SK-N-MC (cell line): ENCODE measurements around the gene PCNA.
"Not testable (repeated sequence)": the region's sequence is repeated elsewhere in the genome, so short reads cannot be mapped to it uniquely, and the experiment has no call there.

Source experiments
- DNase-seq: peaks from one replicate; pipeline ENCODE4 v3.0.0-alpha.2; 2011; ENCODE audit warnings: low read depth, low spot score
- H3K27ac ChIP-seq: fragments of 200-600 bp; sonication (generic); 2 replicates; pipeline ENCODE4 v1.5.1; 2016; ENCODE audit warnings: mixed run types
- H3K36me3 ChIP-seq: fragments of 200-600 bp; sonication (generic); 2 replicates; pipeline ENCODE4 v1.6.1; 2017; ENCODE audit warnings: antibody characterized with exemption, low read length, mixed read lengths; ENCODE audit not compliant: insufficient read depth
- H3K4me3 ChIP-seq: fragments of 200-600 bp; sonication (generic); 2 replicates; pipeline ENCODE4 v1.5.1; 2016
- H3K9ac ChIP-seq: fragments of 200-600 bp; sonication (generic); 2 replicates; pipeline ENCODE4 v1.8.0; 2017; ENCODE audit warnings: mixed run types, mixed read lengths; ENCODE audit not compliant: insufficient read length
- H3K9me3 ChIP-seq: fragments of 200-600 bp; sonication (generic); 2 replicates; pipeline ENCODE4 v1.6.1; 2017; ENCODE audit warnings: low read depth, mild to moderate bottlenecking, antibody characterized with exemption, low read length, moderate library complexity, mixed read lengths
- EZH2 ChIP-seq: fragments of 200-600 bp; sonication (generic); IDR thresholded peaks from one replicate; pipeline ENCODE4 v1.6.1; 2017; ENCODE audit warnings: antibody characterized with exemption
- FOXP2 ChIP-seq: optimal IDR thresholded peaks from 2 replicates; pipeline ENCODE3; 2011; ENCODE audit warnings: mild to moderate bottlenecking, moderate library complexity; ENCODE audit not compliant: insufficient read depth; ENCODE audit errors: extremely low read length, control extremely low read depth
- POLR2AphosphoS5 ChIP-seq: IDR thresholded peaks from 2 replicates; pipeline ENCODE4 v1.6.1; 2012; ENCODE audit warnings: mild to moderate bottlenecking, low read depth, low read length, borderline replicate concordance

The PCNA gene

DNA sequence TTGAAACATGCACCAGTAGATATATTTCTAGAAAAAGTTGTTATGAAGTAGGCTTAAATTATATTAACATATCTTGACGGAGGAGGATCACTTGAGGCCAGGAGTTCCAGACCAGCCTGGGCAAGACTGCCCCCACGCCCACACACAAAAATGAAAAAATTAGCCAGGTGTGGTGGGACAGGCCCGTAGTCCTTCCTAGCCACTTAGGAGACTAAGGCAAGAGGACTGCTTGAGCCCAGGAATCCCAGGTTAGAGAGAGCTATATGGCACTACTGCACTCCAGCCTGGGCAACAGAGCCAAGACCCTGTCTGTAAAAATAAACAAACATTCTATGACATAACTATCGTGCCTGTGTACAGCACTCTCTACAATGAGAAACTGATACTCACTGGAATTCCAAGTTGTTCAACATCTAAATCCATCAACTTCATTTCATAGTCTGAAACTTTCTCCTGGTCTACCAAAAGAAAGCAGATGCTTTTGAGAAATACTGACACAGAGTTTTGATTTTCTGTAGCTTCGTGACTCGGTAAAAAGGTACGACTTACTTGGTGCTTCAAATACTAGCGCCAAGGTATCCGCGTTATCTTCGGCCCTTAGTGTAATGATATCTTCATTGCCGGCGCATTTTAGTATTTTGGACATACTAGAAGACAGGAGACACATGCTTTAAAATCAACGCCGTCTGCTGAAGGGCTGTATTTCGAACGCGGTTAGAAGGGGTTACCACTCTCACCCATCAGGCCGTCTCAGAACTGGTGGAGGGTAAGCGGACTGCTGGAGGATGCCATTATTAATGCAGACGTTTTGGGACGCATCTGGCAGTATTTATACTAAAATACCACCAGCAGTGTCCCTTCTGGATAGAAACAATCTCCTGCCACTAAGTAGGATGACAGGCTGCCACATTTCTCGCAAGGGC, 1.3 kb downstream of the PCNA start:
- no peak for DNase-seq
- H3K27ac ChIP-seq = peak overlapping the region; percentile 63; the same call in 1 of the 2 replicates
- peak overlapping the region; percentile 96 for H3K9ac ChIP-seq

GRCh38 chr20:5116875-5117274, 2.9 kb downstream of the PCNA start:
- no peaks in the 10 kb centered on the region for H3K9me3 ChIP-seq
- peaks cover 54% of the 10 kb centered on the region for H3K36me3 ChIP-seq
- peak overlapping the region; percentile 89 for H3K4me3 ChIP-seq
- H3K27ac ChIP-seq = peak overlapping the region; percentile 26
- TF ChIP-seq FOXP2 (no peak), EZH2 (no peak), POLR2AphosphoS5 (no peak)
- DNase-seq = no peak
- peak overlapping the region; percentile 96 for H3K9ac ChIP-seq

More for the DNA sequence above, 1.3 kb downstream of the PCNA start:
- Histone ChIP-seq H3K4me3 (peak overlapping the region; percentile 89), H3K36me3 (peaks cover 54% of the 10 kb centered on the region), H3K9me3 (no peaks in the 10 kb centered on the region)
- TF ChIP-seq EZH2 = no peak
- TF ChIP-seq FOXP2 = no peak
- TF ChIP-seq POLR2AphosphoS5 = no peak

DNA sequence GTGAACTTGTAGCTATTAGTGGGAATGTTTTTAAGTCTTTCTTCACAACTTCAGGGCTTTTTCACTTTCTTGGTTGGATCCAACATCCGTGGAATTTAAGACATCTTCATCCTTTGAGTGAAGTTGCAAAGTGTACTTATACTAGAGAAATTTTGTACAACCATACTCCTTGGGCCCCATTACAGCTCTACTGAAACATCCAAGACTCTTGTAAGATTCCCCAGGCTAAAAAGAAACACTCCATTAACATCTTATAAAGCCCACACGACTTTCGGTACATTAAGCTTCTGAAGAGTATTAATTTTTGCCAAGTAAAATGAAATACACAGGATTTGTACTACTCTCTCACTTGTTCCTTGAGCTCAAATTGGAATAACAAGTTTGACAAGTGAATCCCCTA, 5.4 kb downstream of the PCNA start:
- DNase-seq = no peak
- H3K4me3 ChIP-seq = no peak overlapping the region
- peaks cover 74% of the 10 kb centered on the region for H3K36me3 ChIP-seq
- H3K27ac ChIP-seq = peak overlapping the region; percentile 35; the same call in 1 of the 2 replicates
- TF ChIP-seq EZH2 = no peak
- TF ChIP-seq FOXP2 = no peak
- no peak for TF ChIP-seq POLR2AphosphoS5
- H3K9me3 ChIP-seq = no peaks in the 10 kb centered on the region
- no peak overlapping the region for H3K9ac ChIP-seq

- Histone ChIP-seq H3K36me3 (peaks cover 77% of the 10 kb centered on the region), H3K27ac (peak overlapping the region; percentile 77; the same call in 1 of the 2 replicates), H3K4me3 (peak overlapping the region; percentile 86), H3K9me3 (no peaks in the 10 kb centered on the region), H3K9ac (peak overlapping the region; percentile 93)
- DNase-seq = no peak
- no peak; the same call in 1 of the 2 replicates for TF ChIP-seq POLR2AphosphoS5
- TF ChIP-seq EZH2 = no peak
- TF ChIP-seq FOXP2 = no peak
These were observed 6.2 kb downstream of the PCNA start for GRCh38 chr20:5113615-5113986.

- Histone ChIP-seq H3K36me3 (peaks cover 64% of the 10 kb centered on the region), H3K9ac (no peak overlapping the region), H3K27ac (no peak overlapping the region), H3K4me3 (no peak overlapping the region), H3K9me3 (no peaks in the 10 kb centered on the region)
- TF ChIP-seq EZH2 (no peak), FOXP2 (no peak), POLR2AphosphoS5 (no peak)
- DNase-seq = no peak
These were observed 10.5 kb downstream of the PCNA start for GRCh38 chr20:5109276-5109675.

- no peak for DNase-seq
- no peak overlapping the region for H3K27ac ChIP-seq
- no peak for TF ChIP-seq EZH2
- no peak for TF ChIP-seq FOXP2
- no peak for TF ChIP-seq POLR2AphosphoS5
- H3K9ac ChIP-seq = no peak overlapping the region
- H3K4me3 ChIP-seq = no peak overlapping the region
- H3K9me3 ChIP-seq = no peaks in the 10 kb centered on the region
- peaks cover 85% of the 10 kb centered on the region for H3K36me3 ChIP-seq
These were observed 15.3 kb downstream of the PCNA start for GRCh38 chr20:5104479-5104878.

DNA sequence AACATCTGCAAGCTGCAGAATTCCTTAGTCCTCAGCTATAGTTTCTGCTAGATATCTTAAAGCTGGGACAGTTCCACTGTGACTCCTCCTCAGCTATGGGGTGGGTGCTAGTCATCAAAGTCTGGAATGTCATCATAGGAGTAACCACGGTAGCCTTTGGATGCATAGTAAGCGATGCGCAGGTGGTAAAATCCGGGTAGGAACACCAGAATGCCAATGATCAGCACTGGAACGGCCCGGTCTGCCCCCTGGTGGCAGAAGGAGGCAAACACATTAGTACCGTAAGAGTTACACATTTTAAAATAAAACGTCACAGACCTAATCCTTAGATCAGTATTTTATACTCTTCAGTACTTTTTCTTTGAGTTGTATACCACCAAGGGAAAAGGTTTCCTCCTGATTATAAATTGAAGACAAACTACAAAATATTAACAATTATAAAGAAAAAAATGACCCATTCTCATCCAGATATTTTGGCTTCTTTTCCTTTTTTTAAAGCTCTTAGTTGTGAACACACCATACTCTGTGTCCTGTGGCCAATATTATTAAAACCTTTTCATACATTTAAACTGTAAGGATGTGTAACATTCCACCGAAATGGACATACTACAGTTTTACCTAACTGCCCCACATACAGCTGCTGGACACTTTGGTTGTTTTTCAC, 18.9 kb downstream of the PCNA start:
- no peak for TF ChIP-seq EZH2
- no peak for TF ChIP-seq POLR2AphosphoS5
- no peak for TF ChIP-seq FOXP2
- H3K9ac ChIP-seq = no peak overlapping the region
- DNase-seq = no peak
- H3K4me3 ChIP-seq = no peak overlapping the region
- H3K36me3 ChIP-seq = peaks cover 85% of the 10 kb centered on the region
- no peaks in the 10 kb centered on the region for H3K9me3 ChIP-seq
- H3K27ac ChIP-seq = peak overlapping the region; percentile 81

DNA sequence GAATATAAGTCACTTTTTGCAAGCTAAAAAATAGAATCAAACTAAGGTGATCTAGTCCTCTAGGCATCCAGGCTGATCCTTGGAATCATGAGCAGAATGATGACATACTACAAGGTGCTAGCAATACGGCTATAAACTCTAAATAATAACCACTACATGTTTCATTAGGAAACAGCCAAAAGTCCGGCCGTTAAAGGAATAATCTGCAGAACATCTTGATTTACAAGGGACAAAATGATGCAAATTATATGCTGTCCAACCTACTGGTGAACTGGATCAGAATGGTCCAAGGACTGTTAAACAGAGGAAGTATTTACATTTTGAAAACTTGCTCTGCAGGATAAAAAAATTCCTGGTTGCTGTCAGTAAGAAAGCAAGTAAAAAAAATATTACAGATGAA, 19.8 kb downstream of the PCNA start:
- H3K27ac ChIP-seq, H3K9me3 ChIP-seq, H3K4me3 ChIP-seq, H3K9ac ChIP-seq, DNase-seq: not testable (repeated sequence)
- peaks cover 78% of the 10 kb centered on the region for H3K36me3 ChIP-seq

GRCh38 chr20:5099009-5099408, 20.7 kb downstream of the PCNA start:
- not testable (repeated sequence) for H3K9me3 ChIP-seq, DNase-seq, H3K9ac ChIP-seq, H3K4me3 ChIP-seq, H3K27ac ChIP-seq
- H3K36me3 ChIP-seq = peaks cover 69% of the 10 kb centered on the region
